ENCODE results near the gene LPCAT1.
"Not testable (repeated sequence)": the region's sequence is repeated elsewhere in the genome, so short reads cannot be mapped to it uniquely, and the experiment has no call there.

The LPCAT1 gene, protein sequence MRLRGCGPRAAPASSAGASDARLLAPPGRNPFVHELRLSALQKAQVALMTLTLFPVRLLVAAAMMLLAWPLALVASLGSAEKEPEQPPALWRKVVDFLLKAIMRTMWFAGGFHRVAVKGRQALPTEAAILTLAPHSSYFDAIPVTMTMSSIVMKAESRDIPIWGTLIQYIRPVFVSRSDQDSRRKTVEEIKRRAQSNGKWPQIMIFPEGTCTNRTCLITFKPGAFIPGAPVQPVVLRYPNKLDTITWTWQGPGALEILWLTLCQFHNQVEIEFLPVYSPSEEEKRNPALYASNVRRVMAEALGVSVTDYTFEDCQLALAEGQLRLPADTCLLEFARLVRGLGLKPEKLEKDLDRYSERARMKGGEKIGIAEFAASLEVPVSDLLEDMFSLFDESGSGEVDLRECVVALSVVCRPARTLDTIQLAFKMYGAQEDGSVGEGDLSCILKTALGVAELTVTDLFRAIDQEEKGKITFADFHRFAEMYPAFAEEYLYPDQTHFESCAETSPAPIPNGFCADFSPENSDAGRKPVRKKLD

GRCh38 chr5:1523793-1524480, at the start of gene LPCAT1:
TSS of gene LPCAT1 (minus strand) at chr5:1523960. CDS start at chr5:1523844, 116 bp downstream.
- DNase-seq = no peak

DNA sequence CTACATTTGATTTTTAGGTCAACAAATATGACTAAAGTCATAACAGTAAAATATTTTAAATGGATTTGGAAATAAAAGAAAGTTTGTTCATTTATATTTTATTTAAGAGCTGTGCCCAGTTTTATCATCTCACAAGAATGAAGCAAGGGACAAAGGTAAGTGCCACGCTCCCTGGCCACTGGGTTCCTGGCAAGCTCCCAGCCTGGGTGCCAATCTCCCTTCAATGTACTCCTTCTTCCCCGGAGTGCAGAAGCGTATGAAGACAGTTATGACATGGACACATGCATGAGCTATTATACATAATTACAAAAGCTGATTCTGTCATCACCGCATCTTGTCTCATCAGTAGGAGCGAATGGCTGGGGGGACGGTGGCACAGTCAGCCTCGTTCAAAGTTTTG, 48.1 kb upstream of the LPCAT1 start:
- DNase-seq = not testable (repeated sequence)

DNA sequence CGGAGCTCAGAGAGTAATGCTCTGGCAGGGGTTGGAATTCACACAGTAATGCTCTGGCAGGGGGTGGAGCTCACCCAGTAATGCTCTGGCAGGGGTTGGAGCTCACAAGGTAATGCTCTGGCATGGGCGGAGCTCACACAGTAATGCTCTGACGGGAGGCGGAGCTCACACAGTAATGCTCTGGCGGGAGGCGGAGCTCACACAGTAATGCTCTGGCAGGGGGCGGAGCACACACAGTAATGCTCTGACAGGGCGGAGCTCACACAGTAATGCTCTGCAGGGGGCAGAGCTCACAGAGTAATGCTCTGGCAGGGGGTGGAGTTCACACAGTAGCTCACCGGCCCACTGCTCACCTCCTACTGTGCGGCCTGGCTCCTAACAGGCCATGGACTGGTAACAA, 47.2 kb upstream of the LPCAT1 start:
- no peak for DNase-seq

DNA sequence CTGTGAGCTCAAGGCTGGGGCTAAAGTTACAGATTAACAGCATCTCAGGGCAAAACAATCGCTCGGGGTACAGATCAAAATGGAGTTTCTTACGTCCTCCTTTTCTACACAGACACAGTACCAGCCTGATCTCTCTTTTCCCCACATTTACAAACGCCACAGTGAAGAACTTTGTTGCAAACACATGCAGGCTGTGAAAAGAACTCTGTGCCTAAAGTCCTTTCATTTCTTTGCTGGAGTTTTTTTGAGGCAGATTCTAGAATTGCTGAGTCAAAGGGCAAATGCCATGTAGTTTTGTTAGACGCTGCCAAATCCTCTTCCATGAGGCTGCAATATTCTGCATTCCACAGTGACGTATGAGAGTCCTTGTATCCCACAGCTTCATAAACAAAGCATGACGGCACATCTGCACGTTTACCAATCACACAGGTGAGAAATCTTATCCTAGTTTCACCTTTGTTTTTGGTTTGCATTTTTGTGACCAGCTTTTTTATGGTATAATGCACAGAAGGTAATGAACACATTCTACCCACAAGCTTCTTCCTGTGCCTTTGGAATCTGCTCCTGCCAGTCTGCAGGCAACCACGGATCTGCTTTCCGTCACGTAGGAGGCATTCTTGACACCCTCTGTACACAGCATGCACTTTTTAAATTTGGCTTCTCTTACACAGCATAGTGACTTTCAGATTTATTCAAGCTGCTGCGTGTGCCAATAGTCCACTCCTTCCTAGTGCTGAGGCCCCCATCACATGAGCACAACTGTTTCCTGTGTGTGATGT, 44.6 kb upstream of the LPCAT1 start:
- no peak for DNase-seq

DNA sequence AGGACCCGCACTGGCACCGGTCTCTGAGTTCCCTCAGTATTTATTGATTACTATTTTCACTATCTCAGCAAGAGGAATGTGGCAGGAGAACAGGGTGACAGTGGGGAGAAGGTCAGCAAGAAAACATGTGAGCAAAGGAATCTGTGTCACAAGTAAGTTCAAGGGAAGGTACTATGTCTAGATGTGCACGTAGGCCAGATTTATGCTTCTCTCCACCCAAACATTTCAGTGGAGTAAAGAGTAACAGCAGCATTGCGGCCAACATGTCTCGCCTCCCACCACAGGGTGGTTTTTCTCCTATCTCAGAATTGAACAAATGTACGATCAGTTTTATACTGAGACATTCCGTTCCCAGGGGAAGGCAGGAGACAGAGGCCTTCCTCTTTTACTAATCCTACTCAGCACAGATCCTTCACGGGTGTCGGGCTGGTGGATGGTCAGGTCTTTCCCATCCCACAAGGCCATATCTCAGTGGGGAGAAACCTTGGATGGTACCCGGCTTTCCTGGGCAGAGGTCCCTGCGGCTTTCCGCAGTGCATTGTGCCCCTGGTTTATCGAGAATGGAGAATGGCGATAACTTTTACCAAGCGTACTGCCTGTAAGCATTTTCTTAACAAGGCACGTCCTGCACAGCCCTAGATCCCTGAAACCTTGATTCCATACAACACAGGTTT, 43.9 kb upstream of the LPCAT1 start:
- not testable (repeated sequence) for DNase-seq

DNA sequence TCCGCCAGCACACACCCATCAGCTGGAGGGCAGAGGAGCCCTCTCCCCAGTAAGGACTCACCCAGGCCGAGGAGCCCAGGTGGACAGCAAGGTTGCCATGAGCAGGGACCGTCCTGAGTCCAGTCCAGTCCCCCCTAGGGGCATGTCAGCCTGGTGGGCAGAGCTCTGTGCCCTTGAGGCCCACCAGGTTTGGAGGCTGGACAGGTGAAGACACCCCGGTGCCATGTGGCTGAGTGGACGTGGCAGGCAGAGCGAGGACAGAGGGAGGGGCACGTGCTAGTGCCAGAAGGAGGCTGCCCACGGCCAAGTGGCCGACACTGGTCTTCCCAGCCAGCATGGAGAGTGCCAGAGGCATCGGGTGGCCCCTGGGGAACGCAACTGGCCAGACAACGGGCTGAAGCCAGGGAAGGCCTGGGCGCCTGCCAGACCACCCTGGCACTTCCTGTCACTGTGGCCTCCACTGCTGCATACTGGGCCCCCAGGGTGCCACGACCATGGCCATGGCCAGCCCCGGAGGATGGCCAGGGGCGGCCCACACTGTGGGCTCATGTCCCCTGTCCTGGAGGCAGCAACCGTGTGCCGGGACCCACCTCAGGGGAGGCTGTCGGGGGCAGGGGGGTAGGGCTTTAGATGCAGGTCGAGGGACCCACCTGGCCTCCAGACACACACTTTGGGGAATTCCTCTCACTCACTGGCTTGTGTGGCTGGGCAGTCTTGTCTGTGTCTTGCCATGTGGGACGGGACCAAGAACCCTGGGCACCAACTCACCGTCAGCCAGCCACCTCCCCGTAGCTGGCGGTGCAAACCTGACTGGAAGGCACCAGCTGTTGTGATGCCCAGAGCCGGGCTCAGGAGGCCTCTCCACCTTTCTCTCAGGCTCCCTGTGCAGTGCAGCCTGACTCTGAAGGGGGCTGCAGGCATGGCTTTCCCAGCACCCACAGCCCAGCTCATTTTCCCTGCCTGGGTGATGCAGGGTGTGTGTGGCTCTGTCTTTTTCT, 42.3 kb upstream of the LPCAT1 start:
- DNase-seq = no peak

- DNase-seq = no peak
These were observed 41.3 kb upstream of the LPCAT1 start for GRCh38 chr5:1564824-1565736.

GRCh38 chr5:1564182-1564748, 40.5 kb upstream of the LPCAT1 start:
- no peak for DNase-seq

DNA sequence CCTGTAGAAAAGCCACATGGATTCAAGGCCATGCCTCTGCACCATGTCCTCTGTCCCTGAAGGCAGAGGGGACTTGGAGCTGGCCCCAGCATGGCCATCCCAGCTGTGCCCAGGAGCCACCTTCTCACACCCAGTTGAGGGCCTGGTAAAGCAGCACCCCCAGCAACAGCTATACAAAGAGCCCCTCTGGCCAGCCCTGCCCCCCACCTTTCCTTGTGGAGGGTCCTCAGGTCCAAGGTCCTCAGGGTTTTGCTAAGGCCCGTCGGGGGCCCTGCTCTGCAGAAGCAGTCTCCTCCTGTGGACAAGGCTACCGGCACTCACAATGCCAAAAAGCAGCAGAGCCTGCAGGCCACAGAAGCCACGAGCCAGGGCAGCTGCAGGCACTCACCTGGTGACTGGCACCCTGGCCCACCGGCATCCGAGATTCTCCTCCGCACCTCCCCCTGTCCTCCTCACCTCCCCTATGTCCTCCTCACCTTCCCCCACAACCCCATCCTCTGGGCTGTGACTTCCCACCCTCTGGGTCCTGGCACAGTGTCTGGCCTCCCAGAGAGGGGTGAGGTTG, 39.9 kb upstream of the LPCAT1 start:
- DNase-seq = no peak

- no peak for DNase-seq
These were observed 39.3 kb upstream of the LPCAT1 start for GRCh38 chr5:1563051-1563461.

GRCh38 chr5:1562599-1562998, 38.8 kb upstream of the LPCAT1 start:
- no peak for DNase-seq

GRCh38 chr5:1561402-1561929, 37.7 kb upstream of the LPCAT1 start:
- no peak for DNase-seq

DNA sequence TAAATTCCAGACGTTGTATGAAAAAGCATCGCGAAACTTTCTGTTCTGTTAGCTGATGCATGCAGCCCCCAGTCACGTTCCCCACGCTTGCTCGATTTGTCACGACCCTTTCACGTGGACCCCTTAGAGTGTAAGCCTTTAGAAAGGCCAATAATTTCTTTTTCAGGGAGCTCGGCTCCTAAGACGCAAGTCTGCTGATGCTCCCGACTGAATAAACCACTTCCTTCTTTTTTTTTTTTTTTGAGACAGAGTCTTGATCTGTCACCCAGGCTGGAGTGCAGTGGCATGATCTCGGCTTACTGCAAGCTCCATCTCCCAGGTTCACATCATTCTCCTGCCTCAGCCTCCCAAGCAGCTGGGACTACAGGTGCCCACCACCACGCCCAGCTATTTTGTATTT, 36.7 kb upstream of the LPCAT1 start:
- DNase-seq = not testable (repeated sequence)

GRCh38 chr5:1558944-1559343, 35.2 kb upstream of the LPCAT1 start:
- DNase-seq = no peak

GRCh38 chr5:1557114-1557873, 33.5 kb upstream of the LPCAT1 start:
- DNase-seq = no peak

- no peak for DNase-seq
These were observed 32.3 kb upstream of the LPCAT1 start for GRCh38 chr5:1555808-1556731.

Measured in cerebellar nuclear complex (tissue), 1 donor.